Measurements from ENCODE around the gene CDCA7L. TPM values are rescaled to one million over a fixed set of nuclear protein-coding genes. Genes with fewer than 3 reads are reported as not detected.

The CDCA7L gene
- total RNA-seq (2014; rRNA removed; shearing (Covaris generic)) = 107 and 114 TPM in 2 replicates

- H3K4me3 ChIP-seq = peak within 1 kb of the TSS; percentile 96
- no peaks in the 10 kb centered on the region for H3K27me3 ChIP-seq
- H3K4me1 ChIP-seq = peaks cover 10% of the 10 kb centered on the region
- H3K27ac ChIP-seq = peak within 1 kb of the TSS; percentile 100
- no peaks in the 10 kb centered on the region for H3K9me3 ChIP-seq (replicated peaks)
- DNase-seq = peak; percentile 93 to 94
- H3K36me3 ChIP-seq = no peaks in the 10 kb centered on the region
These were observed at the start of gene CDCA7L for GRCh38 chr7:21945454-21946221. CDCA7L (minus strand) TSS chr7:21945899; CDS start chr7:21945804, 95 bp downstream.

GRCh38 chr7:21986096-21986495, 40.4 kb upstream of the CDCA7L start:
- Histone ChIP-seq H3K9me3 (replicated peaks) (no peaks in the 10 kb centered on the region), H3K27ac (no peak overlapping the region), H3K4me1 (no peaks in the 10 kb centered on the region), H3K4me3 (no peak overlapping the region), H3K36me3 (no peaks in the 10 kb centered on the region), H3K27me3 (no peaks in the 10 kb centered on the region)
- no peak for DNase-seq

GRCh38 chr7:21984042-21984441, 38.3 kb upstream of the CDCA7L start:
- DNase-seq = no peak
- Histone ChIP-seq H3K27me3 (no peaks in the 10 kb centered on the region), H3K4me3 (no peak overlapping the region), H3K36me3 (no peaks in the 10 kb centered on the region), H3K4me1 (no peaks in the 10 kb centered on the region), H3K9me3 (replicated peaks) (no peaks in the 10 kb centered on the region), H3K27ac (no peak overlapping the region)

- H3K27ac ChIP-seq = no peak overlapping the region
- no peaks in the 10 kb centered on the region for H3K36me3 ChIP-seq
- no peak for DNase-seq
- H3K4me1 ChIP-seq = no peaks in the 10 kb centered on the region
- no peaks in the 10 kb centered on the region for H3K9me3 ChIP-seq (replicated peaks)
- no peak overlapping the region for H3K4me3 ChIP-seq
- no peaks in the 10 kb centered on the region for H3K27me3 ChIP-seq
These were observed 37.4 kb upstream of the CDCA7L start for GRCh38 chr7:21983056-21983455.

- no peaks in the 10 kb centered on the region for H3K9me3 ChIP-seq (replicated peaks)
These were observed 35.8 kb upstream of the CDCA7L start for GRCh38 chr7:21981524-21981923.

GRCh38 chr7:21980926-21981500, 35.3 kb upstream of the CDCA7L start:
- no peak for DNase-seq
- H3K9me3 ChIP-seq (replicated peaks) = no peaks in the 10 kb centered on the region
- no peaks in the 10 kb centered on the region for H3K36me3 ChIP-seq
- H3K27me3 ChIP-seq = no peaks in the 10 kb centered on the region
- H3K27ac ChIP-seq = no peak overlapping the region
- H3K4me3 ChIP-seq = no peak overlapping the region
- no peaks in the 10 kb centered on the region for H3K4me1 ChIP-seq

More at GRCh38 chr7:21981524-21981923, 35.8 kb upstream of the CDCA7L start:
- no peaks in the 10 kb centered on the region for H3K4me1 ChIP-seq
- no peak overlapping the region for H3K4me3 ChIP-seq
- no peak for DNase-seq
- no peak overlapping the region for H3K27ac ChIP-seq
- no peaks in the 10 kb centered on the region for H3K27me3 ChIP-seq
- H3K36me3 ChIP-seq = no peaks in the 10 kb centered on the region

GRCh38 chr7:21972397-21972784, 26.7 kb upstream of the CDCA7L start:
- H3K4me3 ChIP-seq = no peak overlapping the region
- DNase-seq = no peak
- H3K27ac ChIP-seq = no peak overlapping the region
- no peaks in the 10 kb centered on the region for H3K9me3 ChIP-seq (replicated peaks)
- peaks cover 3% of the 10 kb centered on the region; the same call in 1 of the 2 replicates for H3K4me1 ChIP-seq
- H3K27me3 ChIP-seq = peaks cover 3% of the 10 kb centered on the region; the same call in 1 of the 2 replicates
- no peaks in the 10 kb centered on the region for H3K36me3 ChIP-seq

- Histone ChIP-seq H3K27me3 (peaks cover 4% of the 10 kb centered on the region; the same call in 1 of the 2 replicates), H3K4me1 (peaks cover 3% of the 10 kb centered on the region; the same call in 1 of the 2 replicates), H3K4me3 (no peak overlapping the region), H3K27ac (no peak overlapping the region), H3K36me3 (no peaks in the 10 kb centered on the region), H3K9me3 (replicated peaks) (no peaks in the 10 kb centered on the region)
- no peak for DNase-seq
These were observed 26.2 kb upstream of the CDCA7L start for GRCh38 chr7:21971780-21972396.

- Histone ChIP-seq H3K36me3 (no peaks in the 10 kb centered on the region), H3K4me3 (no peak overlapping the region), H3K27ac (no peak overlapping the region), H3K4me1 (peaks cover 3% of the 10 kb centered on the region; the same call in 1 of the 2 replicates), H3K27me3 (peaks cover 4% of the 10 kb centered on the region; the same call in 1 of the 2 replicates), H3K9me3 (replicated peaks) (no peaks in the 10 kb centered on the region)
- DNase-seq = no peak
These were observed 24.1 kb upstream of the CDCA7L start for GRCh38 chr7:21969822-21970221.

GRCh38 chr7:21967598-21968003, 21.9 kb upstream of the CDCA7L start:
- no peaks in the 10 kb centered on the region for H3K9me3 ChIP-seq (replicated peaks)
- H3K27me3 ChIP-seq = peaks cover 4% of the 10 kb centered on the region; the same call in 1 of the 2 replicates
- H3K4me3 ChIP-seq = no peak overlapping the region
- H3K4me1 ChIP-seq = peaks cover 3% of the 10 kb centered on the region; the same call in 1 of the 2 replicates
- no peak overlapping the region for H3K27ac ChIP-seq
- H3K36me3 ChIP-seq = no peaks in the 10 kb centered on the region
- peak; percentile 19 to 56 for DNase-seq

- DNase-seq = no peak
- Histone ChIP-seq H3K27ac (no peak overlapping the region), H3K4me3 (no peak overlapping the region), H3K9me3 (replicated peaks) (no peaks in the 10 kb centered on the region), H3K36me3 (no peaks in the 10 kb centered on the region), H3K27me3 (peaks cover 4% of the 10 kb centered on the region; the same call in 1 of the 2 replicates), H3K4me1 (peaks cover 3% of the 10 kb centered on the region; the same call in 1 of the 2 replicates)
These were observed 20.6 kb upstream of the CDCA7L start for GRCh38 chr7:21966271-21966670.

GRCh38 chr7:21965291-21965690, 19.6 kb upstream of the CDCA7L start:
- no peaks in the 10 kb centered on the region for H3K9me3 ChIP-seq (replicated peaks)
- no peak overlapping the region for H3K4me3 ChIP-seq
- DNase-seq = no peak
- H3K27ac ChIP-seq = no peak overlapping the region
- peaks cover 4% of the 10 kb centered on the region; the same call in 1 of the 2 replicates for H3K27me3 ChIP-seq
- peaks cover 3% of the 10 kb centered on the region; the same call in 1 of the 2 replicates for H3K4me1 ChIP-seq
- no peaks in the 10 kb centered on the region for H3K36me3 ChIP-seq

- DNase-seq = no peak
- Histone ChIP-seq H3K36me3 (no peaks in the 10 kb centered on the region), H3K27me3 (peaks cover 4% of the 10 kb centered on the region; the same call in 1 of the 2 replicates), H3K4me1 (peaks cover 3% of the 10 kb centered on the region; the same call in 1 of the 2 replicates), H3K27ac (no peak overlapping the region), H3K9me3 (replicated peaks) (no peaks in the 10 kb centered on the region), H3K4me3 (no peak overlapping the region)
These were observed 17.0 kb upstream of the CDCA7L start for GRCh38 chr7:21962677-21963076.

GRCh38 chr7:21960922-21961321, 15.2 kb upstream of the CDCA7L start:
- no peaks in the 10 kb centered on the region for H3K4me1 ChIP-seq
- no peaks in the 10 kb centered on the region; the same call in 1 of the 2 replicates for H3K27me3 ChIP-seq
- H3K36me3 ChIP-seq = no peaks in the 10 kb centered on the region
- no peak overlapping the region for H3K27ac ChIP-seq
- DNase-seq = no peak
- no peak overlapping the region for H3K4me3 ChIP-seq
- no peaks in the 10 kb centered on the region for H3K9me3 ChIP-seq (replicated peaks)

- H3K4me1 ChIP-seq = no peaks in the 10 kb centered on the region
- no peaks in the 10 kb centered on the region for H3K36me3 ChIP-seq
- no peaks in the 10 kb centered on the region for H3K9me3 ChIP-seq (replicated peaks)
- H3K4me3 ChIP-seq = no peak overlapping the region
- H3K27ac ChIP-seq = no peak overlapping the region
- DNase-seq = no peak
- H3K27me3 ChIP-seq = no peaks in the 10 kb centered on the region; the same call in 1 of the 2 replicates
These were observed 13.7 kb upstream of the CDCA7L start for GRCh38 chr7:21959387-21959776.
